Erythroblast (primary cell): ENCODE results near the gene FRK.
"Not testable (repeated sequence)": the region's sequence is repeated elsewhere in the genome, so short reads cannot be mapped to it uniquely, and the experiment has no call there.

Experiments used
- DNase-seq, 2 experiments: peaks; one replicate each; lab custom pipeline; 2025; lab: John Stamatoyannopoulos, UW
- GATA1 ChIP-seq: IDR thresholded peaks from 2 replicates; pipeline ENCODE4 v1.6.1; 2011; ENCODE audit warnings: low read depth, mild to moderate bottlenecking, control low read depth, low read length, moderate library complexity
- POLR2A ChIP-seq: IDR thresholded peaks from 2 replicates; pipeline ENCODE4 v1.6.1; 2011; ENCODE audit warnings: mild to moderate bottlenecking, low read length

The FRK gene

GRCh38 chr6:115901896-115902295 is 158.8 kb downstream of the FRK start:
- TF ChIP-seq GATA1 (no peak), POLR2A (no peak)
- DNase-seq = no peak

GRCh38 chr6:115899730-115900282 is 160.9 kb downstream of the FRK start:
- TF ChIP-seq GATA1 = no peak
- TF ChIP-seq POLR2A = no peak
- no peak for DNase-seq

GRCh38 chr6:115898246-115898645 is 162.4 kb downstream of the FRK start:
- no peak for TF ChIP-seq GATA1
- TF ChIP-seq POLR2A = no peak
- no peak for DNase-seq

- peak; percentile 10 to 52 for DNase-seq
- TF ChIP-seq POLR2A (no peak), GATA1 (no peak)
Measured at GRCh38 chr6:115896538-115897129, 164.1 kb downstream of the FRK start.

GRCh38 chr6:115894426-115894992 is 166.2 kb downstream of the FRK start:
- DNase-seq = no peak
- no peak for TF ChIP-seq POLR2A
- TF ChIP-seq GATA1 = no peak

GRCh38 chr6:115891750-115892149 is 168.9 kb downstream of the FRK start:
- TF ChIP-seq POLR2A (no peak), GATA1 (no peak)
- DNase-seq = no peak

GRCh38 chr6:115891111-115891669 is 169.5 kb downstream of the FRK start:
- TF ChIP-seq POLR2A (no peak), GATA1 (no peak)
- no peak for DNase-seq

- no peak for TF ChIP-seq GATA1
- no peak for TF ChIP-seq POLR2A
- no peak for DNase-seq
Measured at GRCh38 chr6:115890238-115890637, 170.5 kb downstream of the FRK start.

GRCh38 chr6:115888687-115889470 is 171.8 kb downstream of the FRK start:
- not testable (repeated sequence) for DNase-seq

GRCh38 chr6:115887891-115888290 is 172.8 kb downstream of the FRK start:
- TF ChIP-seq POLR2A (no peak), GATA1 (no peak)
- no peak for DNase-seq

GRCh38 chr6:115885636-115886366 is 174.9 kb downstream of the FRK start:
- TF ChIP-seq GATA1 (no peak), POLR2A (no peak)
- no peak for DNase-seq

GRCh38 chr6:115882771-115883170 is 177.9 kb downstream of the FRK start:
- no peak for TF ChIP-seq POLR2A
- TF ChIP-seq GATA1 = no peak
- no peak for DNase-seq

- no peak for DNase-seq
Measured at GRCh38 chr6:115882174-115882573, 178.5 kb downstream of the FRK start.

More at GRCh38 chr6:115882174-115882573, 178.5 kb downstream of the FRK start:
- TF ChIP-seq POLR2A (no peak), GATA1 (no peak)
